ENCODE data around the gene FXYD4. TPM values are rescaled to one million over a fixed set of nuclear protein-coding genes. Genes with fewer than 3 reads are reported as not detected.
A peak's percentile ranks its signal among the peaks of the same experiment; 100 is the strongest.

The FXYD4 gene
- total and polyA plus RNA-seq, 2 of the 8 experiments (the other 6 are each of a cell fraction or from before 2014, with no cell fraction given): not detected

DNA sequence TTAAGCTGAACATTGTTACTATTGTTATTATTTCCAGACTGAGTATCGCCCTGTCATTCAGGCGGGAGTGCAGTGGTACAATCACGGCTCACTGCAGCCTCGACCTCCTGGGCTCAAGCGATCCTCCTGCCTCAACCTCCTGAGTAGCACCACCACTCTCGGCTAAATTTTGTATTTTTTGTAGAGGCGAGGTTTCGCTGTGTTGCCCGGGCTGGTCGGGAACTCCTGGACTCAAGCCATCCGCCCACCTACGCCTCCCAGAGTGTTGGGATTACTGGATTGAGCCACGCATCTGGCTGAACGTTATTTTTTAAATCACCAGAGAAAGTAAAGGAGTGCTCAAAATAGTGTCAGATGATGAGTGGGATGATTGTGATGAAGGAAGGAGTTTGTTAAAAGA lies 38.9 kb downstream of the FXYD4 start:
- Histone ChIP-seq H3K36me3 (ENCODE audit: control insufficient read depth in 2 of 4, insufficient read depth in 4 of 4, low read length in 3 of 4) (no peaks in the 10 kb centered on the region), H3K27ac (ENCODE audit: low read depth, low read length) (no peak overlapping the region), H3K9me3 (ENCODE audit: insufficient read depth in 2 of 2, low read depth in 1 of 2, low read length in 1 of 2) (no peaks in the 10 kb centered on the region), H4K91ac (replicated peaks; ENCODE audit: insufficient read length, low read length) (no peak overlapping the region), H3K27me3 (replicated peaks in 1 of 4; ENCODE audit: control insufficient read depth in 3 of 4, extremely low read depth in 1 of 4, insufficient read depth in 3 of 4, low read length in 3 of 4) (no peaks in the 10 kb centered on the region), H3K4me1 (replicated peaks in 1 of 4; ENCODE audit: control insufficient read depth in 3 of 4, insufficient read depth in 4 of 4, low read length in 3 of 4) (peaks cover 0 to 4% (median 0%) of the 10 kb centered on the region in 4 experiments; a peak in 3 of 7 replicates), H3K56ac (replicated peaks; ENCODE audit: insufficient read length, low read depth, low read length) (no peak overlapping the region), H2BK120ac (replicated peaks; ENCODE audit: low read depth, low read length) (no peak overlapping the region), H2BK5ac (ENCODE audit: low read depth, low read length) (no peak overlapping the region), H3K9ac (replicated peaks in 1 of 4; ENCODE audit: extremely low read depth in 1 of 4, low read depth in 3 of 4, low read length in 3 of 4) (no peak overlapping the region), H4K20me1 (replicated peaks in 1 of 2; ENCODE audit: control insufficient read depth in 1 of 2, insufficient read depth in 2 of 2, low read length in 2 of 2) (peaks cover 6 to 7% of the 10 kb centered on the region in 2 experiments), H2BK20ac (ENCODE audit: low read length) (no peak overlapping the region), H3K79me2 (ENCODE audit: control insufficient read depth in 1 of 2, insufficient read depth in 2 of 2, low read length in 2 of 2) (peaks cover 27 to 31% of the 10 kb centered on the region in 2 experiments), H4K5ac (ENCODE audit: insufficient read length, low read depth, low read length) (no peak overlapping the region), H4K8ac (ENCODE audit: extremely low read depth, insufficient read depth, low read length) (no peak overlapping the region), H2AK5ac (ENCODE audit: low read depth, low read length) (no peak overlapping the region), H3K14ac (ENCODE audit: insufficient read length) (no peak overlapping the region), H3K23ac (ENCODE audit: insufficient read length) (no peak overlapping the region), H3K4me3 (ENCODE audit: extremely low read depth in 1 of 4, insufficient read depth in 2 of 4, low read depth in 3 of 4, low read length in 4 of 4) (peak overlapping the region in 1 of 4 experiments; percentile 95; a peak in 2 of 8 replicates), H2AFZ (ENCODE audit: low read length) (no peak overlapping the region), H3K23me2 (ENCODE audit: low read depth, low read length) (peaks cover 9% of the 10 kb centered on the region; the same call in 1 of the 2 replicates), H3K18ac (ENCODE audit: extremely low read depth, low read length) (no peak overlapping the region), H2BK12ac (ENCODE audit: low read depth, low read length) (no peak overlapping the region), H3K4ac (replicated peaks; ENCODE audit: insufficient read length, low read depth, low read length) (no peak overlapping the region), H3K4me2 (ENCODE audit: insufficient read depth in 1 of 2, low read depth in 2 of 2, low read length in 2 of 2) (peak overlapping the region; percentile 80 to 81; a peak in 2 of 4 replicates), H3K79me1 (ENCODE audit: low read depth, low read length) (no peaks in the 10 kb centered on the region), H2BK15ac (ENCODE audit: low read length) (no peak overlapping the region)
- FAIRE-seq (no peak), DNase-seq (ENCODE audit: low read depth in 1 of 2, low spot score in 2 of 2) (no peak)
- ChIA-PET CTCF (ENCODE audit: partially characterized antibody) (interaction anchor here (1.8 kb wide), 1 partner anchor 20 kb away, joined by 4 read pairs; no protein-coding TSS in a partner anchor), POLR2A (ENCODE audit: partially characterized antibody) (interaction anchor here (1.0 to 4.4 kb wide), 9 partner anchors 9 to 52 kb away, joined by 3 to 31 read pairs (median 7); no protein-coding TSS in a partner anchor)
- TF ChIP-seq CTBP2 (IDR thresholded peaks at IDR 0.05; ENCODE audit: borderline replicate concordance, insufficient read depth, insufficient read length, low read length) (no peak), CBX8 (IDR thresholded peaks at IDR 0.05; ENCODE audit: borderline replicate concordance, low read depth, low read length) (no peak), SRF (IDR thresholded peaks at IDR 0.05; ENCODE audit: low read depth, low read length) (no peak), RNF2 (IDR thresholded peaks at IDR 0.05; ENCODE audit: borderline replicate concordance, low read depth, low read length, missing control alignments, poor library complexity, severe bottlenecking) (no peak), NRF1 (IDR thresholded peaks at IDR 0.05; ENCODE audit: low read depth, low read length) (no peak), SAP30 (IDR thresholded peaks at IDR 0.05; ENCODE audit: insufficient read depth, insufficient replicate concordance, low read length) (no peak), TBP (IDR thresholded peaks at IDR 0.05; ENCODE audit: low read depth, low read length) (no peak), TEAD4 (IDR thresholded peaks at IDR 0.05; ENCODE audit: low read depth, low read length) (no peak), CHD2 (IDR thresholded peaks at IDR 0.05; ENCODE audit: low read length) (no peak), BCL11A (IDR thresholded peaks at IDR 0.05; ENCODE audit: low read depth in 2 of 2, low read length in 2 of 2) (no peak)
- WGBS, 2 experiments (ENCODE audit: extremely low coverage in 1 of 2, insufficient coverage in 1 of 2, insufficient read length in 1 of 2, insufficient replicate concordance in 2 of 2, low coverage in 1 of 2, low lambda C conversion rate in 2 of 2, missing lambda C conversion rate in 1 of 2): 96% methylated on average over 14 of the region's 14 CpGs; no CpG with 5 or more reads in 1 of the 2 experiments

All from H1 (cell line).